Osteoblast (primary cell): ENCODE data around the gene TP53AIP1. TPM values are rescaled to one million over a fixed set of nuclear protein-coding genes. Genes with fewer than 3 reads are reported as not detected.
A peak's percentile ranks its signal among the peaks of the same experiment; 100 is the strongest.

Experiments
- DNase-seq: peaks from one replicate; pipeline ENCODE4 v3.0.0; 2011; ENCODE audit warnings: low spot score, mixed read lengths; ENCODE audit not compliant: insufficient read length; ENCODE audit errors: missing footprints
- H2AFZ ChIP-seq: 2 replicates; pipeline ENCODE4 v1.6.0; 2011; ENCODE audit warnings: mild to moderate bottlenecking, low read length
- H3K27ac ChIP-seq: 2 replicates; pipeline ENCODE4 v1.5.1; 2011; ENCODE audit warnings: mild to moderate bottlenecking, low read depth, low read length, moderate library complexity
- H3K27me3 ChIP-seq: 2 replicates; pipeline ENCODE4 v1.6.0; 2012; ENCODE audit warnings: mild to moderate bottlenecking, control low read depth, inconsistent platforms, low read length, moderate library complexity; ENCODE audit not compliant: insufficient read depth
- H3K36me3 ChIP-seq: 2 replicates; pipeline ENCODE4 v1.5.1; 2011; ENCODE audit warnings: mild to moderate bottlenecking, low read length, control low read depth, moderate library complexity; ENCODE audit not compliant: insufficient read depth
- H3K4me1 ChIP-seq: 2 replicates; pipeline ENCODE4 v1.5.1; 2011; ENCODE audit warnings: mild to moderate bottlenecking, low read length, control low read depth, moderate library complexity; ENCODE audit not compliant: insufficient read depth
- H3K4me2 ChIP-seq: 2 replicates; pipeline ENCODE4 v1.6.0; 2011; ENCODE audit warnings: mild to moderate bottlenecking, low read length; ENCODE audit not compliant: insufficient read depth
- H3K4me3 ChIP-seq: fragments of 200-600 bp; sonication (generic); 3 replicates; pipeline ENCODE4 v1.5.1; 2012; ENCODE audit warnings: mild to moderate bottlenecking, low read length, inconsistent platforms; ENCODE audit not compliant: insufficient read depth
- H3K79me2 ChIP-seq: 2 replicates; pipeline ENCODE4 v1.6.0; 2012; ENCODE audit warnings: mild to moderate bottlenecking, low read length, control low read depth, inconsistent platforms; ENCODE audit not compliant: insufficient read depth
- H3K9me3 ChIP-seq: 2 replicates; pipeline ENCODE4 v1.5.1; 2011; ENCODE audit warnings: low read depth, low read length, control low read depth
- H4K20me1 ChIP-seq: 2 replicates; pipeline ENCODE4 v1.6.0; 2012; ENCODE audit warnings: mild to moderate bottlenecking, low read length, control low read depth; ENCODE audit not compliant: insufficient read depth
- CTCF ChIP-seq: IDR thresholded peaks from 2 replicates; pipeline ENCODE4 v1.5.1; 2011; ENCODE audit warnings: mild to moderate bottlenecking, low read depth, low read length, moderate library complexity; ENCODE audit errors: extremely low read depth
- total RNA-seq: library from RNA; depleted of rRNA; stranded (reverse); fragments of >200 nt; gene quantifications from 2 replicates; pipeline ENCODE4 v1.2.3, GENCODE V29; 2012

Gene TP53AIP1
- total RNA-seq, 1 donor, result under 0.01 TPM

- Histone ChIP-seq H3K79me2 (no peaks in the 10 kb centered on the region), H2AFZ (no peak overlapping the region), H3K9me3 (no peaks in the 10 kb centered on the region), H3K36me3 (no peaks in the 10 kb centered on the region), H4K20me1 (no peaks in the 10 kb centered on the region), H3K4me3 (no peak overlapping the region), H3K4me2 (no peak overlapping the region), H3K27me3 (no peaks in the 10 kb centered on the region), H3K4me1 (no peaks in the 10 kb centered on the region), H3K27ac (no peak overlapping the region)
- peak; percentile 76 for DNase-seq
- no peak for TF ChIP-seq CTCF
Measured at GRCh38 chr11:128934351-128934750, 8.3 kb downstream of the TP53AIP1 start.

- no peaks in the 10 kb centered on the region for H3K27me3 ChIP-seq
- H3K4me2 ChIP-seq, result no peak overlapping the region
- no peak overlapping the region for H2AFZ ChIP-seq
- no peak overlapping the region for H3K4me3 ChIP-seq
- H3K4me1 ChIP-seq, result no peaks in the 10 kb centered on the region
- no peaks in the 10 kb centered on the region for H4K20me1 ChIP-seq
- H3K36me3 ChIP-seq, result no peaks in the 10 kb centered on the region
- no peaks in the 10 kb centered on the region for H3K9me3 ChIP-seq
- no peaks in the 10 kb centered on the region for H3K79me2 ChIP-seq
- no peak for TF ChIP-seq CTCF
- H3K27ac ChIP-seq, result no peak overlapping the region
- peak; percentile 35 for DNase-seq
Measured at GRCh38 chr11:128933481-128934178, 9.0 kb downstream of the TP53AIP1 start.

GRCh38 chr11:128931668-128932067, 11.0 kb downstream of the TP53AIP1 start:
- Histone ChIP-seq H3K36me3 (no peaks in the 10 kb centered on the region), H3K27ac (no peak overlapping the region), H4K20me1 (no peaks in the 10 kb centered on the region), H3K4me2 (no peak overlapping the region), H3K27me3 (peaks cover 3% of the 10 kb centered on the region), H3K4me1 (no peaks in the 10 kb centered on the region), H3K4me3 (no peak overlapping the region), H2AFZ (no peak overlapping the region), H3K79me2 (no peaks in the 10 kb centered on the region), H3K9me3 (no peaks in the 10 kb centered on the region)
- peak; percentile 67 for DNase-seq
- TF ChIP-seq CTCF, result no peak

GRCh38 chr11:128931066-128931465, 11.6 kb downstream of the TP53AIP1 start:
- no peak overlapping the region for H3K4me3 ChIP-seq
- no peaks in the 10 kb centered on the region for H3K36me3 ChIP-seq
- H3K9me3 ChIP-seq, result no peaks in the 10 kb centered on the region
- no peak overlapping the region for H2AFZ ChIP-seq
- no peaks in the 10 kb centered on the region for H4K20me1 ChIP-seq
- peak; percentile 39 for DNase-seq
- no peak overlapping the region for H3K4me2 ChIP-seq
- TF ChIP-seq CTCF, result no peak
- no peaks in the 10 kb centered on the region for H3K4me1 ChIP-seq
- H3K27ac ChIP-seq, result no peak overlapping the region
- H3K79me2 ChIP-seq, result no peaks in the 10 kb centered on the region
- peaks cover 3% of the 10 kb centered on the region for H3K27me3 ChIP-seq
